GM23338 (cell line): ENCODE data around the gene ANO10. TPM values are rescaled to one million over a fixed set of nuclear protein-coding genes. Genes with fewer than 3 reads are reported as not detected.

ENCODE experiments used
- ATAC-seq: fragments of 200-7000 bp; cut with Tn5 transposase; 3 replicates; pipeline ENCODE4 v1.9.1; 2020
- DNase-seq: peaks from one replicate; pipeline ENCODE4 v3.0.0-alpha.2; 2015; ENCODE audit warnings: low spot score
- H2AFZ ChIP-seq: fragments of 200-600 bp; sonication (generic); 2 replicates; pipeline ENCODE4 v1.8.0; 2016; ENCODE audit warnings: antibody characterized with exemption, mild to moderate bottlenecking, moderate library complexity
- H3F3A ChIP-seq: fragments of 200-600 bp; sonication (generic); replicated peaks from 2 replicates; pipeline ENCODE4 v1.8.0; 2017; ENCODE audit warnings: antibody characterized with exemption, mixed run types, low read depth
- H3K27ac ChIP-seq: fragments of 200-600 bp; sonication (generic); 2 replicates; pipeline ENCODE4 v1.6.1; 2016; ENCODE audit warnings: low read depth
- H3K27me3 ChIP-seq: fragments of 200-600 bp; sonication (generic); 2 replicates; pipeline ENCODE4 v1.8.0; 2016; ENCODE audit warnings: mild to moderate bottlenecking, mixed run types, moderate library complexity; ENCODE audit not compliant: insufficient read depth
- H3K36me3 ChIP-seq: fragments of 200-600 bp; sonication (generic); 2 replicates; pipeline ENCODE4 v1.8.0; 2016; ENCODE audit warnings: mild to moderate bottlenecking; ENCODE audit not compliant: insufficient read depth
- H3K4me1 ChIP-seq: fragments of 200-600 bp; sonication (generic); 2 replicates; pipeline ENCODE4 v1.8.0; 2016; ENCODE audit warnings: mild to moderate bottlenecking, moderate library complexity; ENCODE audit not compliant: insufficient read depth
- H3K4me2 ChIP-seq: fragments of 200-600 bp; sonication (generic); 2 replicates; pipeline ENCODE4 v1.7.1; 2017; ENCODE audit warnings: mixed run types
- H3K4me3 ChIP-seq: fragments of 200-600 bp; sonication (generic); 2 replicates; pipeline ENCODE4 v1.6.1; 2016; ENCODE audit warnings: mixed run types
- H3K79me2 ChIP-seq: fragments of 200-600 bp; sonication (generic); replicated peaks from 2 replicates; pipeline ENCODE4 v1.8.0; 2017; ENCODE audit warnings: mild to moderate bottlenecking; ENCODE audit not compliant: insufficient read depth
- H3K9me2 ChIP-seq: fragments of 200-600 bp; sonication (generic); 2 replicates; pipeline ENCODE4 v1.8.0; 2017; ENCODE audit not compliant: insufficient read depth
- H4K20me1 ChIP-seq: fragments of 200-600 bp; sonication (generic); replicated peaks from 2 replicates; pipeline ENCODE4 v1.8.0; 2017; ENCODE audit warnings: mild to moderate bottlenecking; ENCODE audit not compliant: insufficient read depth
- H3K27ac Mint-ChIP-seq: 2 replicates; pipeline ENCODE4 v1.8.0; 2020; ENCODE audit warnings: inconsistent platforms, mild to moderate bottlenecking, moderate library complexity, mixed read lengths
- H3K27me3 Mint-ChIP-seq: 3 replicates; pipeline ENCODE4 v1.8.0; 2022; ENCODE audit warnings: low read depth, mild to moderate bottlenecking, moderate library complexity, mixed read lengths, inconsistent platforms; ENCODE audit not compliant: insufficient read depth, poor library complexity
- H3K36me3 Mint-ChIP-seq: 3 replicates; pipeline ENCODE4 v1.8.0; 2021; ENCODE audit warnings: low read depth, mild to moderate bottlenecking, inconsistent platforms, moderate library complexity, mixed read lengths
- H3K4me1 Mint-ChIP-seq: 3 replicates; pipeline ENCODE4 v1.8.0; 2020; ENCODE audit warnings: mild to moderate bottlenecking, inconsistent platforms, mixed read lengths
- H3K4me3 Mint-ChIP-seq: 3 replicates; pipeline ENCODE4 v1.8.0; 2021; ENCODE audit warnings: moderate library complexity, mild to moderate bottlenecking, inconsistent platforms, mixed read lengths
- H3K9me3 Mint-ChIP-seq: 3 replicates; pipeline ENCODE4 v1.8.0; 2020; ENCODE audit warnings: moderate library complexity, mild to moderate bottlenecking, inconsistent platforms, mixed read lengths
- CREB1 ChIP-seq: fragments of 250-450 bp; sonication (Bioruptor Pico); IDR thresholded peaks from 2 replicates; pipeline ENCODE4 v1.5.0; 2020; ENCODE audit warnings: low read depth, mild to moderate bottlenecking, moderate library complexity
- EZH2phosphoT487 ChIP-seq: fragments of 200-600 bp; sonication (generic); IDR thresholded peaks from one replicate; pipeline ENCODE4 v1.8.1; 2018; ENCODE audit warnings: antibody characterized with exemption; ENCODE audit not compliant: unreplicated experiment
- NANOG ChIP-seq: IDR thresholded peaks from 2 replicates; pipeline ENCODE4 v1.6.1; 2016; ENCODE audit warnings: antibody characterized with exemption, borderline replicate concordance
- POLR2AphosphoS5 ChIP-seq: IDR thresholded peaks from 2 replicates; pipeline ENCODE4 v1.6.1; 2016; ENCODE audit warnings: antibody characterized with exemption, low read depth
- STAT1 ChIP-seq: IDR thresholded peaks from one replicate; pipeline ENCODE4 v1.6.1; 2016; ENCODE audit warnings: antibody characterized with exemption; ENCODE audit not compliant: unreplicated experiment
- ZNF114 ChIP-seq: fragments of 250-450 bp; sonication (Bioruptor Pico); IDR thresholded peaks from 2 replicates; pipeline ENCODE4 v1.5.0; 2020; ENCODE audit warnings: mild to moderate bottlenecking, moderate library complexity
- ZNF331 ChIP-seq: fragments of 250-450 bp; sonication (Bioruptor Pico); IDR thresholded peaks from 2 replicates; pipeline ENCODE4 v1.5.0; 2020; ENCODE audit warnings: low read depth, mild to moderate bottlenecking, moderate library complexity
- polyA plus RNA-seq: library from polyadenylated mRNA; unstranded; fragments of >200 nt; fragmentation: Nextera tagmentation; extraction: Ambion mirVana; gene quantifications from 2 replicates; pipeline ENCODE4 v1.2.1, GENCODE V29; 2016
- total RNA-seq: library from RNA; depleted of rRNA; stranded (reverse); fragments of >200 nt; shearing (Covaris generic); gene quantifications from 2 replicates; pipeline ENCODE4 v1.2.3, GENCODE V29; 2014
- TF ChIP-seq, protein P1 (sequence below), 2 experiments: fragments of 200-600 bp in 1 of 2; sonication (generic) in 1 of 2; conservative IDR thresholded peaks; 2 replicates each; pipeline versions ENCODE4 v1.5.1 to v1.6.1; 2016 to 2017; ENCODE audit warnings: antibody characterized with exemption in 2 of 2, low read depth in 2 of 2, mild to moderate bottlenecking in 2 of 2, moderate library complexity in 1 of 2
- TF ChIP-seq, protein P2 (sequence below): IDR thresholded peaks from one replicate; pipeline ENCODE4 v1.6.1; 2018; ENCODE audit warnings: antibody characterized with exemption; ENCODE audit not compliant: unreplicated experiment
- TF ChIP-seq, protein P3 (sequence below): fragments of 250-450 bp; sonication (Bioruptor Pico); IDR thresholded peaks from 2 replicates; pipeline ENCODE4 v1.5.0; 2020; ENCODE audit warnings: mild to moderate bottlenecking, moderate library complexity

Gene ANO10
- total and polyA plus RNA-seq, 2 experiments from 2014 or later = 29.2 to 48.1 TPM

DNA sequence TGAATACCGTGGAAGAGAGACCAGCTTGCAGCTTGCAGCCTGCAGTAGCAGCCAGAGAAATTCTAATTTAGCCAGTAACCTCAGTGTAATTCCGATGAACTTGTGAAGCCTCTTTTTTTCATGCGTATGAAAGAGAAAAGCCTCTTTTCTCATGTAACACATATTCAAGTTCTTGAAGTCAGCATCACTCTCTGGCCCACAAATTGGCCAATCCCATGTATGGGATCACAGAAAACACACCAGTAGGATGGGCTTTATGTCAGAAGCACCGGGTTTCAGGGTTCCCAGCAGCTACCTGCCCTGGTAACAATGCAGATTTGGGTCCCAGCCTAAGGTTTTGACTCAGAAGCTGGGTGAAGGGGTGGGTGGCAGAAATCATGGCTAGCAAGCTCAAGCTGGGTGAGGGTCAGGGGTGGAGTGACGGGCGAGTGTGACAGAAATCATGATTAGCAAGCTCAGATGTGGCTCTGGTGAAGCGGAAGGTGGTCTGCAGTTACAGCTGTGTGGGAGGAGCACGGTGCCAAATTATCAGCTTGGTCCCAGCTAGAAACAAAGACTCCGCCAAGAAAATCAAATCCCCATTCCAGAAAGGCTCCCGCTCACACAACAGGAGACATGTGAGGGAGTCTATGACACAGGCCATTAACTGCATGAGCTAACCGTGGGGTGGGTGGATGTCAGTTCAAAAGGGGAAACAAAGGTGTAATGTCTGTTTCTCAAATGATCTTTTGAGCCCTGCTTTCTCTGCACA is 248.8 kb downstream of the ANO10 start:
- peak overlapping the region; percentile 95 for H3K27ac Mint-ChIP-seq
- Histone ChIP-seq H3K36me3 (no peaks in the 10 kb centered on the region), H3K9me2 (no peaks in the 10 kb centered on the region; the same call in 1 of the 2 replicates), H4K20me1 (no peaks in the 10 kb centered on the region), H3K79me2 (no peaks in the 10 kb centered on the region), H3K27me3 (no peaks in the 10 kb centered on the region), H3K4me1 (peaks cover 17% of the 10 kb centered on the region), H3F3A (no peaks in the 10 kb centered on the region; the same call in 1 of the 2 replicates), H3K4me3 (peak overlapping the region; percentile 23; the same call in 1 of the 2 replicates), H3K4me2 (peak overlapping the region; percentile 53), H3K27ac (peak overlapping the region; percentile 80), H2AFZ (no peak overlapping the region)
- no peaks in the 10 kb centered on the region for H3K9me3 Mint-ChIP-seq
- peaks cover 27% of the 10 kb centered on the region for H3K4me1 Mint-ChIP-seq
- ATAC-seq = peak; percentile 72
- peak; percentile 72 for DNase-seq
- TF ChIP-seq, protein P1, sequence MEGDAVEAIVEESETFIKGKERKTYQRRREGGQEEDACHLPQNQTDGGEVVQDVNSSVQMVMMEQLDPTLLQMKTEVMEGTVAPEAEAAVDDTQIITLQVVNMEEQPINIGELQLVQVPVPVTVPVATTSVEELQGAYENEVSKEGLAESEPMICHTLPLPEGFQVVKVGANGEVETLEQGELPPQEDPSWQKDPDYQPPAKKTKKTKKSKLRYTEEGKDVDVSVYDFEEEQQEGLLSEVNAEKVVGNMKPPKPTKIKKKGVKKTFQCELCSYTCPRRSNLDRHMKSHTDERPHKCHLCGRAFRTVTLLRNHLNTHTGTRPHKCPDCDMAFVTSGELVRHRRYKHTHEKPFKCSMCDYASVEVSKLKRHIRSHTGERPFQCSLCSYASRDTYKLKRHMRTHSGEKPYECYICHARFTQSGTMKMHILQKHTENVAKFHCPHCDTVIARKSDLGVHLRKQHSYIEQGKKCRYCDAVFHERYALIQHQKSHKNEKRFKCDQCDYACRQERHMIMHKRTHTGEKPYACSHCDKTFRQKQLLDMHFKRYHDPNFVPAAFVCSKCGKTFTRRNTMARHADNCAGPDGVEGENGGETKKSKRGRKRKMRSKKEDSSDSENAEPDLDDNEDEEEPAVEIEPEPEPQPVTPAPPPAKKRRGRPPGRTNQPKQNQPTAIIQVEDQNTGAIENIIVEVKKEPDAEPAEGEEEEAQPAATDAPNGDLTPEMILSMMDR (conservative IDR thresholded peaks at IDR 0.05; ENCODE audit: low read depth in 2 of 2) = no peak
- TF ChIP-seq ZNF114 (CRISPR knock-in tag) (no peak), ZNF331 (no peak), POLR2AphosphoS5 (no peak), CREB1 (CRISPR knock-in tag) (no peak), EZH2phosphoT487 (no peak), STAT1 (no peak), NANOG (no peak)
- TF ChIP-seq, protein P2, sequence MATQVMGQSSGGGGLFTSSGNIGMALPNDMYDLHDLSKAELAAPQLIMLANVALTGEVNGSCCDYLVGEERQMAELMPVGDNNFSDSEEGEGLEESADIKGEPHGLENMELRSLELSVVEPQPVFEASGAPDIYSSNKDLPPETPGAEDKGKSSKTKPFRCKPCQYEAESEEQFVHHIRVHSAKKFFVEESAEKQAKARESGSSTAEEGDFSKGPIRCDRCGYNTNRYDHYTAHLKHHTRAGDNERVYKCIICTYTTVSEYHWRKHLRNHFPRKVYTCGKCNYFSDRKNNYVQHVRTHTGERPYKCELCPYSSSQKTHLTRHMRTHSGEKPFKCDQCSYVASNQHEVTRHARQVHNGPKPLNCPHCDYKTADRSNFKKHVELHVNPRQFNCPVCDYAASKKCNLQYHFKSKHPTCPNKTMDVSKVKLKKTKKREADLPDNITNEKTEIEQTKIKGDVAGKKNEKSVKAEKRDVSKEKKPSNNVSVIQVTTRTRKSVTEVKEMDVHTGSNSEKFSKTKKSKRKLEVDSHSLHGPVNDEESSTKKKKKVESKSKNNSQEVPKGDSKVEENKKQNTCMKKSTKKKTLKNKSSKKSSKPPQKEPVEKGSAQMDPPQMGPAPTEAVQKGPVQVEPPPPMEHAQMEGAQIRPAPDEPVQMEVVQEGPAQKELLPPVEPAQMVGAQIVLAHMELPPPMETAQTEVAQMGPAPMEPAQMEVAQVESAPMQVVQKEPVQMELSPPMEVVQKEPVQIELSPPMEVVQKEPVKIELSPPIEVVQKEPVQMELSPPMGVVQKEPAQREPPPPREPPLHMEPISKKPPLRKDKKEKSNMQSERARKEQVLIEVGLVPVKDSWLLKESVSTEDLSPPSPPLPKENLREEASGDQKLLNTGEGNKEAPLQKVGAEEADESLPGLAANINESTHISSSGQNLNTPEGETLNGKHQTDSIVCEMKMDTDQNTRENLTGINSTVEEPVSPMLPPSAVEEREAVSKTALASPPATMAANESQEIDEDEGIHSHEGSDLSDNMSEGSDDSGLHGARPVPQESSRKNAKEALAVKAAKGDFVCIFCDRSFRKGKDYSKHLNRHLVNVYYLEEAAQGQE = no peak
- TF ChIP-seq, protein P3, sequence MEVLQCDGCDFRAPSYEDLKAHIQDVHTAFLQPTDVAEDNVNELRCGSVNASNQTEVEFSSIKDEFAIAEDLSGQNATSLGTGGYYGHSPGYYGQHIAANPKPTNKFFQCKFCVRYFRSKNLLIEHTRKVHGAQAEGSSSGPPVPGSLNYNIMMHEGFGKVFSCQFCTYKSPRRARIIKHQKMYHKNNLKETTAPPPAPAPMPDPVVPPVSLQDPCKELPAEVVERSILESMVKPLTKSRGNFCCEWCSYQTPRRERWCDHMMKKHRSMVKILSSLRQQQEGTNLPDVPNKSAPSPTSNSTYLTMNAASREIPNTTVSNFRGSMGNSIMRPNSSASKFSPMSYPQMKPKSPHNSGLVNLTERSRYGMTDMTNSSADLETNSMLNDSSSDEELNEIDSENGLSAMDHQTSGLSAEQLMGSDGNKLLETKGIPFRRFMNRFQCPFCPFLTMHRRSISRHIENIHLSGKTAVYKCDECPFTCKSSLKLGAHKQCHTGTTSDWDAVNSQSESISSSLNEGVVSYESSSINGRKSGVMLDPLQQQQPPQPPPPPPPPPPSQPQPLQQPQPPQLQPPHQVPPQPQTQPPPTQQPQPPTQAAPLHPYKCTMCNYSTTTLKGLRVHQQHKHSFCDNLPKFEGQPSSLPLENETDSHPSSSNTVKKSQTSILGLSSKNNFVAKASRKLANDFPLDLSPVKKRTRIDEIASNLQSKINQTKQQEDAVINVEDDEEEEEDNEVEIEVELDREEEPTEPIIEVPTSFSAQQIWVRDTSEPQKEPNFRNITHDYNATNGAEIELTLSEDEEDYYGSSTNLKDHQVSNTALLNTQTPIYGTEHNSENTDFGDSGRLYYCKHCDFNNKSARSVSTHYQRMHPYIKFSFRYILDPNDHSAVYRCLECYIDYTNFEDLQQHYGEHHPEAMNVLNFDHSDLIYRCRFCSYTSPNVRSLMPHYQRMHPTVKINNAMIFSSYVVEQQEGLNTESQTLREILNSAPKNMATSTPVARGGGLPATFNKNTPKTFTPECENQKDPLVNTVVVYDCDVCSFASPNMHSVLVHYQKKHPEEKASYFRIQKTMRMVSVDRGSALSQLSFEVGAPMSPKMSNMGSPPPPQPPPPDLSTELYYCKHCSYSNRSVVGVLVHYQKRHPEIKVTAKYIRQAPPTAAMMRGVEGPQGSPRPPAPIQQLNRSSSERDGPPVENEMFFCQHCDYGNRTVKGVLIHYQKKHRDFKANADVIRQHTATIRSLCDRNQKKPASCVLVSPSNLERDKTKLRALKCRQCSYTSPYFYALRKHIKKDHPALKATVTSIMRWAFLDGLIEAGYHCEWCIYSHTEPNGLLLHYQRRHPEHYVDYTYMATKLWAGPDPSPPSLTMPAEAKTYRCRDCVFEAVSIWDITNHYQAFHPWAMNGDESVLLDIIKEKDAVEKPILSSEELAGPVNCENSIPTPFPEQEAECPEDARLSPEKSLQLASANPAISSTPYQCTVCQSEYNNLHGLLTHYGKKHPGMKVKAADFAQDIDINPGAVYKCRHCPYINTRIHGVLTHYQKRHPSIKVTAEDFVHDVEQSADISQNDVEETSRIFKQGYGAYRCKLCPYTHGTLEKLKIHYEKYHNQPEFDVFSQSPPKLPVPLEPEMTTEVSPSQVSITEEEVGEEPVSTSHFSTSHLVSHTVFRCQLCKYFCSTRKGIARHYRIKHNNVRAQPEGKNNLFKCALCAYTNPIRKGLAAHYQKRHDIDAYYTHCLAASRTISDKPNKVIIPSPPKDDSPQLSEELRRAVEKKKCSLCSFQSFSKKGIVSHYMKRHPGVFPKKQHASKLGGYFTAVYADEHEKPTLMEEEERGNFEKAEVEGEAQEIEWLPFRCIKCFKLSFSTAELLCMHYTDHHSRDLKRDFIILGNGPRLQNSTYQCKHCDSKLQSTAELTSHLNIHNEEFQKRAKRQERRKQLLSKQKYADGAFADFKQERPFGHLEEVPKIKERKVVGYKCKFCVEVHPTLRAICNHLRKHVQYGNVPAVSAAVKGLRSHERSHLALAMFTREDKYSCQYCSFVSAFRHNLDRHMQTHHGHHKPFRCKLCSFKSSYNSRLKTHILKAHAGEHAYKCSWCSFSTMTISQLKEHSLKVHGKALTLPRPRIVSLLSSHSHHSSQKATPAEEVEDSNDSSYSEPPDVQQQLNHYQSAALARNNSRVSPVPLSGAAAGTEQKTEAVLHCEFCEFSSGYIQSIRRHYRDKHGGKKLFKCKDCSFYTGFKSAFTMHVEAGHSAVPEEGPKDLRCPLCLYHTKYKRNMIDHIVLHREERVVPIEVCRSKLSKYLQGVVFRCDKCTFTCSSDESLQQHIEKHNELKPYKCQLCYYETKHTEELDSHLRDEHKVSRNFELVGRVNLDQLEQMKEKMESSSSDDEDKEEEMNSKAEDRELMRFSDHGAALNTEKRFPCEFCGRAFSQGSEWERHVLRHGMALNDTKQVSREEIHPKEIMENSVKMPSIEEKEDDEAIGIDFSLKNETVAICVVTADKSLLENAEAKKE = no peak
- peak overlapping the region; percentile 28; the same call in 1 of the 3 replicates for H3K4me3 Mint-ChIP-seq
- peaks cover 6% of the 10 kb centered on the region for H3K27me3 Mint-ChIP-seq
- H3K36me3 Mint-ChIP-seq = no peaks in the 10 kb centered on the region
